Measurements from ENCODE around the gene PRAME.

GRCh38 chr22:22552630-22553029 lies 6.4 kb downstream of the PRAME start:
- no peak for TF ChIP-seq GATA2 (IDR thresholded peaks at IDR 0.05; ENCODE audit: low read depth, low read length)
- no peak for TF ChIP-seq GATA3 (IDR thresholded peaks at IDR 0.05; ENCODE audit: low read depth, low read length)
